Renal cortex interstitium (tissue), 15 donors: ENCODE data around the gene JUN. TPM values are rescaled to one million over a fixed set of nuclear protein-coding genes. Genes with fewer than 3 reads are reported as not detected.

ENCODE experiments used
- DNase-seq, 11 donors: peaks; one replicate each; pipeline ENCODE4 v3.0.0-alpha.2; 2013; ENCODE audit warnings: low read depth in 9 of 11, low spot score in 4 of 11; ENCODE audit errors: extremely low read depth in 1 of 11
- long read RNA-seq, 16 experiments: transcript quantifications; one replicate each; lab custom pipeline, GENCODE V29; 2026
- polyA plus RNA-seq, 3 donors: library from polyadenylated mRNA; unstranded; fragments of 120-200 nt; gene quantifications; one replicate each; pipeline ENCODE4 v1.2.1, GENCODE V29; 2013; ENCODE audit not compliant: insufficient read length in 3 of 3

Gene JUN
- polyA plus RNA-seq: 100 to 1,000 TPM; 129 to 173 (median 156) TPM
- long read RNA-seq, donor 1, transcript JUN-201 (1 exons, 3,540 nt): major isoform, 203 of 203 reads
- long read RNA-seq, donor 1, partial matches to known transcripts: 0 of 203 reads
- long read RNA-seq, donor 1, other reads (novel, unspliced or antisense): 0 of 203 reads
- long read RNA-seq, donor 2, transcript JUN-201 (1 exons, 3,540 nt): major isoform, 249 of 249 reads
- long read RNA-seq, donor 2, partial matches to known transcripts: 0 of 249 reads
- long read RNA-seq, donor 2, other reads (novel, unspliced or antisense): 0 of 249 reads
- long read RNA-seq, donor 3, transcript JUN-201 (1 exons, 3,540 nt): major isoform, 773 of 773 reads
- long read RNA-seq, donor 3, partial matches to known transcripts: 0 of 773 reads
- long read RNA-seq, donor 3, other reads (novel, unspliced or antisense): 0 of 773 reads
- long read RNA-seq, donor 4, transcript JUN-201 (1 exons, 3,540 nt): major isoform, 91 of 91 reads
- long read RNA-seq, donor 4, partial matches to known transcripts: 0 of 91 reads
- long read RNA-seq, donor 4, other reads (novel, unspliced or antisense): 0 of 91 reads
- long read RNA-seq, donor 5: 0 reads
- long read RNA-seq, donor 6, transcript JUN-201 (1 exons, 3,540 nt): major isoform, 271 of 271 reads
- long read RNA-seq, donor 6, partial matches to known transcripts: 0 of 271 reads
- long read RNA-seq, donor 6, other reads (novel, unspliced or antisense): 0 of 271 reads
- long read RNA-seq, donor 7, transcript JUN-201 (1 exons, 3,540 nt): major isoform, 230 of 230 reads
- long read RNA-seq, donor 7, partial matches to known transcripts: 0 of 230 reads
- long read RNA-seq, donor 7, other reads (novel, unspliced or antisense): 0 of 230 reads
- long read RNA-seq, donor 8, transcript JUN-201 (1 exons, 3,540 nt): major isoform, 199 of 199 reads
- long read RNA-seq, donor 8, partial matches to known transcripts: 0 of 199 reads
- long read RNA-seq, donor 8, other reads (novel, unspliced or antisense): 0 of 199 reads
- long read RNA-seq, donor 9, transcript JUN-201 (1 exons, 3,540 nt): major isoform, 266 of 266 reads
- long read RNA-seq, donor 9, partial matches to known transcripts: 0 of 266 reads
- long read RNA-seq, donor 9, other reads (novel, unspliced or antisense): 0 of 266 reads
- long read RNA-seq, donor 10, transcript JUN-201 (1 exons, 3,540 nt): major isoform, 222 of 222 reads
- long read RNA-seq, donor 10, partial matches to known transcripts: 0 of 222 reads
- long read RNA-seq, donor 10, other reads (novel, unspliced or antisense): 0 of 222 reads
- long read RNA-seq, donor 11, transcript JUN-201 (1 exons, 3,540 nt): major isoform, 400 of 400 reads
- long read RNA-seq, donor 11, partial matches to known transcripts: 0 of 400 reads
- long read RNA-seq, donor 11, other reads (novel, unspliced or antisense): 0 of 400 reads
- long read RNA-seq, donor 12, transcript JUN-201 (1 exons, 3,540 nt): major isoform, 122 of 122 reads
- long read RNA-seq, donor 12, partial matches to known transcripts: 0 of 122 reads
- long read RNA-seq, donor 12, other reads (novel, unspliced or antisense): 0 of 122 reads
- long read RNA-seq, donor 13, transcript JUN-201 (1 exons, 3,540 nt): major isoform, 792 of 792 reads
- long read RNA-seq, donor 13, partial matches to known transcripts: 0 of 792 reads
- long read RNA-seq, donor 13, other reads (novel, unspliced or antisense): 0 of 792 reads
- long read RNA-seq, donor 14, transcript JUN-201 (1 exons, 3,540 nt): major isoform, 126 of 126 reads
- long read RNA-seq, donor 14, partial matches to known transcripts: 0 of 126 reads
- long read RNA-seq, donor 14, other reads (novel, unspliced or antisense): 0 of 126 reads
- long read RNA-seq, donor 15, transcript JUN-201 (1 exons, 3,540 nt): major isoform, 190 of 190 reads
- long read RNA-seq, donor 15, partial matches to known transcripts: 0 of 190 reads
- long read RNA-seq, donor 15, other reads (novel, unspliced or antisense): 0 of 190 reads
- long read RNA-seq, donor 16, transcript JUN-201 (1 exons, 3,540 nt): major isoform, 354 of 354 reads
- long read RNA-seq, donor 16, partial matches to known transcripts: 0 of 354 reads
- long read RNA-seq, donor 16, other reads (novel, unspliced or antisense): 0 of 354 reads

GRCh38 chr1:58783993-58784757, at the start of gene JUN:
TSS of gene JUN (minus strand) at chr1:58784047. CDS start at chr1:58783070, 977 bp downstream.
- DNase-seq: peak; percentile 98 to 100 (median 99)

- no peak for DNase-seq
These were observed 49.3 kb upstream of the JUN start for GRCh38 chr1:58833166-58833565.

- no peak for DNase-seq
These were observed 46.4 kb upstream of the JUN start for GRCh38 chr1:58830291-58830690.

DNA sequence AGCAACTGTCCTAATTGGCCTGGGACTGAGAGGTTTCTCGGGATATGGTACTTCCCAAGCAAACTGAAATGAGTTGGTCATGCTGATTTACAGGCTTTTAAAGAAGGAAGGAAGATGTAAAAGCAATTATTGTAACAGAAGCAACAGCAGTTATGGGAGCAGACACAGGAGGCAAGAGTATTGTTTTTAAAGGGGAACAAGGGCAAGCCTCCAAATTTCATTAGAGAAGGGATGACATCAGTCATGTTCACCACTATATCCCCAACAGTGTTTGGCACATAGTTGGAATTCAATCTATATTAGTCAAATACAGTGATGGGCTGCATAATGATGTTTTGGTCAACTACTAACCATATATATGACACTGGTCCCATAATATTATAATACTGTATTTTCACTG, 46.0 kb upstream of the JUN start:
- no peak for DNase-seq

DNA sequence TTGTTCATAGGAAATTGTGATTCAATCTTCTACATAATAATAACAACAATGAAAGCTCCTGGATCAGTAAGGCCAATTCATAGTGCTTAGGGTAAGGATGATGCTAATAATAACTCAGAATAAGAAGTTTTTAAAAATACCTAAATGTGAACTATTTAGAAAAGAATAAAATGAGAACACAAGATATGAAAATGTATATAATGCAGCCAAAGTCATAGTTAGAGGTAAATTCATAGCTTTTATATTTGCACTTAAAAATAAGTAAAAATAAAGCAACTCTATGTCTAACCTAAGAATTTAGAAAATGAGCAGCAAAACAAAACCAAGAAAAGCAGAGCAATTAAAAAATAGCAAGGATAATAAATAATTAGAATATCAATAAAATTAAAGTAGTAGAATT, 43.5 kb upstream of the JUN start:
- DNase-seq: no peak

DNA sequence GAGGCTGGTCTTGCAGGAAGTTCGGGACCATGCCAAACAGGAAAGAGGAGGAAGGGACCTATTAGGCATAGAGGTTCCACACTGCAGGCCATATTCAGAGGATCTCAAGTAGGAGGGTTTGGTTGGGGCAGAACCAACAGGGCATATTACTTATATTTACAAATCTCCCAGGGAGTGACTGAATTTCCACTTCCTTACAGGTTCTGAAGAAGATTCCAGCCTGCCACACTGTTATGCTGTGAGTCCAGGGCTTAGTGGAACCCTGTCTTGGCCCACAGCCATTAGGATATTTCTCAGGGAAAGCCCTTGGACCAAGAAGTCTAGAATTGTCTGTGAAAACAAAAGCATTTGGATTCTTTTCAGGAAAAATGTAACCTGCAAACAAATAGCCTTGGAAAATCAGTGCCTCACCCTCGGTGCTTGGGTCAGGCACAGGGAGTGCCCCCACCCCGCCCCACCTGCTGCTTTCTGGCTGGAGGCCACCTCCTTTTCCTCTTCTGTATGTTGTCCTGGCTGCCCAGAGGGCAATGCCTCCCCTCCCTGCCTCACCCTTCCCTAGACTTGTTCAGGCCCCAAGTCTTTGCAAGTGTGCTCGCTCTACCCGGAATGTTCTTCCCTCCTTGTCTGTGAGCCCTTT, 41.0 kb upstream of the JUN start:
- no peak for DNase-seq

DNA sequence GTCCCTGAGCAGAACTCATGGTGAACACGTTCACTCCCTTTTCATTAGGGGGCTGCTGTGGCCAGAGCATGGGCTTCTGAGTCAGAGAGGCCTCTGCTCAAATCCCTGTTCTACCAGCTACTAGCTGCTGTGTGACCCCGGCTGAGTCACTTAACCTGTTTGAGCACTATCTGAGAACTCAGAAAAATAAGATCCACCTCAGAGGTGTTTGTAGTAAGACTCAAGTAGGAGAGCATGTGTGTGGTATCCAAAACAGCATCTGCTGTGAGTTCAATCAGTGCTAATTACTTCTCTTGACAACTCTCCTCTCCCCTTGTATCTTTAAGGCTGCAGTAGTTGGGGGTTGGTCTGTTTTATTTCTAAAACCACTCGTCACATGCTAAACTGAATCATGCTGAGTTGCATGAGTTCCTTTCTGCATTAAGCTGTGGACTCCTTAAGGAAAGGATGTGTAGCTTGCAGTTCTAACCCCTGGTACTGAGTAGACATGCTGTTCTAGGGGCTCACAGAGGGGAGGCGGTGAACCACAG, 39.7 kb upstream of the JUN start:
- DNase-seq: no peak

- no peak for DNase-seq
These were observed 37.5 kb upstream of the JUN start for GRCh38 chr1:58821309-58821708.

- no peak for DNase-seq
These were observed 35.1 kb upstream of the JUN start for GRCh38 chr1:58818976-58819375.

- no peak for DNase-seq
These were observed 34.2 kb upstream of the JUN start for GRCh38 chr1:58818075-58818474.

DNA sequence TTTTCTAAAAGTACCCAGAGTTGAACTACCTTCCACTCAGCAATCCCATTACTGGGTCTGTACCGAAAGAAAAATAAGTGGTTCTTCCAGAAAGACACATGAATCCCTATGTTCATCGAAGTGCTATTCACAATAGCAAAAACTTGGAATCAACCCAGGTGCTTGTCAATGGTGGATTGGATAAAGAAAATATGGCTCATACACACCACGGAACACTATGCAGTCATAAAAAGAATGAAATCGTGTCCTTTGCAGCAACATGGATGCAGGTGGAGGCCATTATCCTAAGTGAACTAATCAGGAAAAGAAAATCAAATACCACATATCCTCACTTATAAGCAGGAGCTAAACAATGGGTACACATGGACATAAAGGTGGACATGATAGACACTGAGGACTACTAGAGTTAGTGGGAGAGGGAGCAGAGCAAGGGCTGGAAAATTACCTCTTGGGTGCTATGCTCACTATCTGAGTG, 32.9 kb upstream of the JUN start:
- no peak for DNase-seq

- DNase-seq: peak; percentile 45 to 85 (median 74)
These were observed 32.4 kb upstream of the JUN start for GRCh38 chr1:58816072-58816746.

DNA sequence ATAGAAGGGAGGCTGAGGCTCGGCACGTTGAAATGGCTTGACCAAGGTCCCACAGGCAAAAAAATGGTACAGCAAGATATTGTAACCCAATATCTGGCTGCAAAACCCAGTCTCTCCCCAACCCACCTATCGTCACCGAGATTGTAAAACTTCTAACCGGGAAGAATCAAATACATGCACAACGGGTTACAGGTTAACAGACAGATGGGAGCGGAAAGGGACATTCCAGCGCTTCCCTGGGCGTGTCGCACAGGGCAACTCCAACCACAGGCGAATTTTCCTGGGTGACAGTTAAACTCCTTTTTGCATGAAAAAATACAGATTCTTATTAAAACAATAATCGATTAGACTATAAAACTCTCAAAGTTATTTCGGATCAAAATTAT, 31.8 kb upstream of the JUN start:
- peak in 7 of 11 donors; percentile 13 to 45 (median 30) for DNase-seq

GRCh38 chr1:58815069-58815685, 31.3 kb upstream of the JUN start:
- DNase-seq: peak; percentile 42 to 82 (median 60)
